GM21360 (cell line): ENCODE data around the gene PLCH2.

Experiments used
- ATAC-seq: cut with Tn5 transposase; IDR thresholded peaks from one replicate; pipeline ENCODE4 v1.9.1; 2021; ENCODE audit warnings: mild to moderate bottlenecking, moderate library complexity; ENCODE audit not compliant: unreplicated experiment

The PLCH2 gene

GRCh38 chr1:2477791-2478499 lies 1.9 kb downstream of the PLCH2 start:
- ATAC-seq, result no peak

- no peak for ATAC-seq
These were observed 3.1 kb downstream of the PLCH2 start for GRCh38 chr1:2479186-2479585.

- no peak for ATAC-seq
These were observed 3.5 kb downstream of the PLCH2 start for GRCh38 chr1:2479618-2480017.

GRCh38 chr1:2480236-2480985 lies 4.3 kb downstream of the PLCH2 start:
- ATAC-seq, result no peak

GRCh38 chr1:2480986-2481364 lies 4.9 kb downstream of the PLCH2 start:
- no peak for ATAC-seq

- ATAC-seq, result no peak
These were observed 5.8 kb downstream of the PLCH2 start for GRCh38 chr1:2481885-2482284.

- ATAC-seq, result no peak
These were observed 6.5 kb downstream of the PLCH2 start for GRCh38 chr1:2482588-2482987.

- ATAC-seq, result no peak
These were observed 6.9 kb downstream of the PLCH2 start for GRCh38 chr1:2483026-2483425.

GRCh38 chr1:2483970-2484369 lies 7.9 kb downstream of the PLCH2 start:
- no peak for ATAC-seq

GRCh38 chr1:2486041-2486440 lies 10.0 kb downstream of the PLCH2 start:
- ATAC-seq, result no peak

- ATAC-seq, result no peak
These were observed 10.5 kb downstream of the PLCH2 start for GRCh38 chr1:2486558-2486957.

GRCh38 chr1:2488688-2489087 lies 12.6 kb downstream of the PLCH2 start:
- no peak for ATAC-seq

- ATAC-seq, result no peak
These were observed 13.5 kb downstream of the PLCH2 start for GRCh38 chr1:2489615-2490014.

- no peak for ATAC-seq
These were observed 16.0 kb downstream of the PLCH2 start for GRCh38 chr1:2492091-2492490.

- ATAC-seq, result no peak
These were observed 17.1 kb downstream of the PLCH2 start for GRCh38 chr1:2493218-2493617.

- no peak for ATAC-seq
These were observed 17.7 kb downstream of the PLCH2 start for GRCh38 chr1:2493691-2494322.

- no peak for ATAC-seq
These were observed 18.2 kb downstream of the PLCH2 start for GRCh38 chr1:2494323-2494693.

GRCh38 chr1:2495026-2495425 lies 18.9 kb downstream of the PLCH2 start:
- no peak for ATAC-seq

- ATAC-seq, result no peak
These were observed 19.5 kb downstream of the PLCH2 start for GRCh38 chr1:2495546-2495945.

GRCh38 chr1:2496087-2496622 lies 20.1 kb downstream of the PLCH2 start:
- no peak for ATAC-seq

GRCh38 chr1:2496746-2497145 lies 20.7 kb downstream of the PLCH2 start:
- ATAC-seq, result no peak

- no peak for ATAC-seq
These were observed 21.8 kb downstream of the PLCH2 start for GRCh38 chr1:2497891-2498290.
